ENCODE data around the gene POMP.
A peak's percentile ranks its signal among the peaks of the same experiment; 100 is the strongest.

Gene POMP, protein sequence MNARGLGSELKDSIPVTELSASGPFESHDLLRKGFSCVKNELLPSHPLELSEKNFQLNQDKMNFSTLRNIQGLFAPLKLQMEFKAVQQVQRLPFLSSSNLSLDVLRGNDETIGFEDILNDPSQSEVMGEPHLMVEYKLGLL

DNA sequence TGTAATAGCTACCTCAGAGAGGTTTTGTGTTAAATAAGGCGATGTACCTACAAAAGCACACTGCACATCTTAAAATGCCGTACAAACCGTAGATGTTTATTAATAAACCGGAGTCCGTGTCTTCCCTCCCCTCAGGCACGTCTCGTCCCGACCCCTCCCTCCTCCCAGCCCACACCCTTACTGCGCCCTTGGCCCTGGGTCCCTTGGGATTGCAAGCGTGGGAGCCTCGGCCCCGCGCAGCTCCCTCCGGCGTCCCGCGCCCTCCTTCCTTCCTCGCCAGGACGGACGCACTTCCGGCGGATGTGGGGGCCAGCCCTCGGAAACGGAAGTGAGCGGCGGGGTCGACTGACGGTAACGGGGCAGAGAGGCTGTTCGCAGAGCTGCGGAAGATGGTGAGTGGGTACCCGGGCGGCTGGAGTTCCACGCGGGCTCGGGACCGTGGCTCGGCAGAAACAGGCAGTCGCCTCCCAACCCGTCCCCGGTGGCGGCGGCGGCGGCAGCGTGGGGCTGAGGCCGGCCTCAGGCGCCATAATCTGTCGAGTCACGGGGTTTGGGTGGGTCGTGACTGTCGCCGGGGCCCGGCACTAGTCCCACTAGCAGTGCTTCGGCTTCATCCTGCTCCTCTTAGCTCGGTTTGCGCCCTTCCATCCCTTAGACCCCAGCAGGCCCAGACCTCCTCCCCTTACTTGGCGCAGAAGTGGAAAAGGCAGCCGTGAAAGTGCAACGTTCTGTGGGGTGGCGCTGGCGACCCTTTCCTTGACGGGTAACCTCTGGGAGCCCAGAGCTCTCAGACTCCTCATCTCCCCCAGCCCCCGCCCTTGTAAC, at the start of gene POMP:
TSS of gene POMP (plus strand) at position 335 of the 825 bp plus-strand sequence. CDS start at position 390, 55 bp downstream.
- peak within 1 kb of the TSS; percentile 93 to 98 for H3K9ac ChIP-seq (ENCODE audit: low read length in 2 of 2)
- no peaks in the 10 kb centered on the region for H3K9me3 ChIP-seq (ENCODE audit: control insufficient read depth in 2 of 2, low read length in 2 of 2)

GRCh38 chr13:28609381-28609780, 49.5 kb upstream of the POMP start:
- H3K27ac ChIP-seq (ENCODE audit: low read length) = no peak overlapping the region
- no peak overlapping the region for H3K4me3 ChIP-seq (ENCODE audit: low read length in 2 of 2)
- no peak overlapping the region for H3K9ac ChIP-seq (ENCODE audit: low read length in 2 of 2)
- H3K36me3 ChIP-seq (ENCODE audit: control insufficient read depth in 2 of 2, insufficient read depth in 2 of 2, low read length in 2 of 2) = no peaks in the 10 kb centered on the region
- no peaks in the 10 kb centered on the region for H3K9me3 ChIP-seq (ENCODE audit: control insufficient read depth in 2 of 2, low read length in 2 of 2)
- no peaks in the 10 kb centered on the region for H3K27me3 ChIP-seq (ENCODE audit: control insufficient read depth in 1 of 2, insufficient read depth in 2 of 2, low read length in 2 of 2)
- no peaks in the 10 kb centered on the region for H3K4me1 ChIP-seq (ENCODE audit: control insufficient read depth, insufficient read depth, low read length)

More for the DNA sequence above, at the start of gene POMP:
- H3K27ac ChIP-seq (ENCODE audit: low read length) = peak within 1 kb of the TSS; percentile 81
- peaks cover 20% of the 10 kb centered on the region for H3K4me1 ChIP-seq (ENCODE audit: control insufficient read depth, insufficient read depth, low read length)
- no peaks in the 10 kb centered on the region for H3K27me3 ChIP-seq (ENCODE audit: control insufficient read depth in 1 of 2, insufficient read depth in 2 of 2, low read length in 2 of 2)
- H3K36me3 ChIP-seq (ENCODE audit: control insufficient read depth in 2 of 2, insufficient read depth in 2 of 2, low read length in 2 of 2) = peaks cover 0 to 7% of the 10 kb centered on the region in 2 donors
- peak within 1 kb of the TSS; percentile 92 to 98 for H3K4me3 ChIP-seq (ENCODE audit: low read length in 2 of 2)

- no peaks in the 10 kb centered on the region for H3K4me1 ChIP-seq (ENCODE audit: control insufficient read depth, insufficient read depth, low read length)
- no peaks in the 10 kb centered on the region for H3K27me3 ChIP-seq (ENCODE audit: control insufficient read depth in 1 of 2, insufficient read depth in 2 of 2, low read length in 2 of 2)
These were observed 49.0 kb upstream of the POMP start for GRCh38 chr13:28609926-28610325.

GRCh38 chr13:28610996-28611395, 47.9 kb upstream of the POMP start:
- H3K9ac ChIP-seq (ENCODE audit: low read length in 2 of 2) = no peak overlapping the region
- H3K4me3 ChIP-seq (ENCODE audit: low read length in 2 of 2) = no peak overlapping the region
- H3K9me3 ChIP-seq (ENCODE audit: control insufficient read depth in 2 of 2, low read length in 2 of 2) = no peaks in the 10 kb centered on the region
- H3K27ac ChIP-seq (ENCODE audit: low read length) = no peak overlapping the region
- no peaks in the 10 kb centered on the region for H3K27me3 ChIP-seq (ENCODE audit: control insufficient read depth in 1 of 2, insufficient read depth in 2 of 2, low read length in 2 of 2)
- no peaks in the 10 kb centered on the region for H3K4me1 ChIP-seq (ENCODE audit: control insufficient read depth, insufficient read depth, low read length)
- H3K36me3 ChIP-seq (ENCODE audit: control insufficient read depth in 2 of 2, insufficient read depth in 2 of 2, low read length in 2 of 2) = no peaks in the 10 kb centered on the region

More at GRCh38 chr13:28609926-28610325, 49.0 kb upstream of the POMP start:
- H3K36me3 ChIP-seq (ENCODE audit: control insufficient read depth in 2 of 2, insufficient read depth in 2 of 2, low read length in 2 of 2) = no peaks in the 10 kb centered on the region
- no peaks in the 10 kb centered on the region for H3K9me3 ChIP-seq (ENCODE audit: control insufficient read depth in 2 of 2, low read length in 2 of 2)
- no peak overlapping the region for H3K27ac ChIP-seq (ENCODE audit: low read length)
- no peak overlapping the region for H3K4me3 ChIP-seq (ENCODE audit: low read length in 2 of 2)
- no peak overlapping the region for H3K9ac ChIP-seq (ENCODE audit: low read length in 2 of 2)

DNA sequence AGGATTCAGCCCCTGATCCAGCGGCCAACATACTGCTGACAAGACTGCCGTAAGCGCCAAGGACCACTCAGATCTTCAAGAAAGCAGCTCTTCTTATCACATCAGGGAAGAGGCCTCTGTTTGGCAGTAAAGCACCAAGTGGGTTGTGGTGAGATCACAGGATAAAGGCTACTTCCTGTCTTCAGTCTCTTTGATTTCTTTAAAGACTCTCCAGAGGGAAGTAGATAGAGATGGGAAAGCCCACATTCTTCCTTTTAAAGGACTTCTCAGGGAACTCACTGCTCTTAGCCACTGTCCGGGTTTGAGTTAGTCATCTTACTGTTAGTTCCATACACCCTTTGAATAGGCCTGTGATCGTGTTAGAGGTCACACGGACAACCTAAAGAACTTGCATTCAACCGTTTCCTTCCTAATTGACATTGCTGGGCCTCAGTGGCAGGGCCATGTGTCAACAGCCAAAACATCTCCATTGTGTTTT, 47.2 kb upstream of the POMP start:
- Histone ChIP-seq H3K9me3 (ENCODE audit: control insufficient read depth in 2 of 2, low read length in 2 of 2) (no peaks in the 10 kb centered on the region), H3K4me3 (ENCODE audit: low read length in 2 of 2) (no peak overlapping the region), H3K27ac (ENCODE audit: low read length) (no peak overlapping the region), H3K36me3 (ENCODE audit: control insufficient read depth in 2 of 2, insufficient read depth in 2 of 2, low read length in 2 of 2) (no peaks in the 10 kb centered on the region), H3K27me3 (ENCODE audit: control insufficient read depth in 1 of 2, insufficient read depth in 2 of 2, low read length in 2 of 2) (no peaks in the 10 kb centered on the region), H3K4me1 (ENCODE audit: control insufficient read depth, insufficient read depth, low read length) (no peaks in the 10 kb centered on the region), H3K9ac (ENCODE audit: low read length in 2 of 2) (no peak overlapping the region)

DNA sequence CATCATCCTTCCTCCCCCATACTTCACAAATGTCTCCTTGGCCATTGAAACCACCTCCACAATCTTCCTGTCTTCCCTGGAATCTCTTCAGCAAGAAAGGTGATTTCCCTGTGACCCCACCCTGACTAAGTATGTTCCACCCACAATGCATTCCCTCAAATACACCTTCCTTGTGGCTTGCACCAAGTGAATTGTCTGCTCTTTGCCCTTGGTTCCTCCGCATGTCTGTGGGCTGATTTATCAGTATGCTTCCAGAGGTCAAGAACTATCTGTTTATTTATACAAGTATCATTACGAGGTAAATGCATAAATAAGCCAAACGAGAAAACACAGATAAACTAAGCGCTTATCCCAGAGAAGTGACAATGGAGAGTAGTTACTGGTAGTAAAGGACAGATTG, 45.4 kb upstream of the POMP start:
- H3K4me3 ChIP-seq (ENCODE audit: low read length in 2 of 2) = no peak overlapping the region
- no peaks in the 10 kb centered on the region for H3K36me3 ChIP-seq (ENCODE audit: control insufficient read depth in 2 of 2, insufficient read depth in 2 of 2, low read length in 2 of 2)
- no peaks in the 10 kb centered on the region for H3K4me1 ChIP-seq (ENCODE audit: control insufficient read depth, insufficient read depth, low read length)
- no peak overlapping the region for H3K9ac ChIP-seq (ENCODE audit: low read length in 2 of 2)
- H3K27me3 ChIP-seq (ENCODE audit: control insufficient read depth in 1 of 2, insufficient read depth in 2 of 2, low read length in 2 of 2) = no peaks in the 10 kb centered on the region
- no peak overlapping the region for H3K27ac ChIP-seq (ENCODE audit: low read length)
- no peaks in the 10 kb centered on the region for H3K9me3 ChIP-seq (ENCODE audit: control insufficient read depth in 2 of 2, low read length in 2 of 2)

DNA sequence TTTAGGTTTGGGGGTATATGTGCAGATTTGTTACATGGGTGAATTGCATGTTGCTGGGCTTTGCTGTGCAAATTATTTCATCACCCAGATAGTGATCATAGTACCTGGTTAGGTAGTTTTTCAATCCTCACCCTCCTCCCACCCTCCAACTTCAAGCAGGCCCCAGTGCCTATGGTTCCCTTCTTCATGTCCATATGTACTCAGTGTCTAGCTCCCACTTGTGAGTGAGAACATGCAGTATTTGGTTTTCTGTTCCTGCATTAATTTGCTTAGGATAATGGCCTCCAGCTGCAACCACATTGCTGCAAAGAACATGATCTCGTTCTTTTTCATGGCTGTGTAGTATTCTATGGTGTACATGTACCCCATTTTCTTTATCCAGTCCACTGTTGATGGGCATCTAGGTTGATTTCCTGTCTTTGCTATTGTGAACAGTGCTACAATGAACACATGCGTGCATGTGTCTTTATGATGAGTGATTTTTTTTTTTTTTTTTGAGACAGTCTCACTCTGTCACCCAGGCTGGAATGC, 42.9 kb upstream of the POMP start:
- Histone ChIP-seq H3K27me3 (ENCODE audit: control insufficient read depth in 1 of 2, insufficient read depth in 2 of 2, low read length in 2 of 2) (no peaks in the 10 kb centered on the region), H3K9ac (ENCODE audit: low read length in 2 of 2) (no peak overlapping the region), H3K27ac (ENCODE audit: low read length) (no peak overlapping the region), H3K4me3 (ENCODE audit: low read length in 2 of 2) (no peak overlapping the region), H3K4me1 (ENCODE audit: control insufficient read depth, insufficient read depth, low read length) (no peaks in the 10 kb centered on the region), H3K36me3 (ENCODE audit: control insufficient read depth in 2 of 2, insufficient read depth in 2 of 2, low read length in 2 of 2) (no peaks in the 10 kb centered on the region), H3K9me3 (ENCODE audit: control insufficient read depth in 2 of 2, low read length in 2 of 2) (no peaks in the 10 kb centered on the region)

DNA sequence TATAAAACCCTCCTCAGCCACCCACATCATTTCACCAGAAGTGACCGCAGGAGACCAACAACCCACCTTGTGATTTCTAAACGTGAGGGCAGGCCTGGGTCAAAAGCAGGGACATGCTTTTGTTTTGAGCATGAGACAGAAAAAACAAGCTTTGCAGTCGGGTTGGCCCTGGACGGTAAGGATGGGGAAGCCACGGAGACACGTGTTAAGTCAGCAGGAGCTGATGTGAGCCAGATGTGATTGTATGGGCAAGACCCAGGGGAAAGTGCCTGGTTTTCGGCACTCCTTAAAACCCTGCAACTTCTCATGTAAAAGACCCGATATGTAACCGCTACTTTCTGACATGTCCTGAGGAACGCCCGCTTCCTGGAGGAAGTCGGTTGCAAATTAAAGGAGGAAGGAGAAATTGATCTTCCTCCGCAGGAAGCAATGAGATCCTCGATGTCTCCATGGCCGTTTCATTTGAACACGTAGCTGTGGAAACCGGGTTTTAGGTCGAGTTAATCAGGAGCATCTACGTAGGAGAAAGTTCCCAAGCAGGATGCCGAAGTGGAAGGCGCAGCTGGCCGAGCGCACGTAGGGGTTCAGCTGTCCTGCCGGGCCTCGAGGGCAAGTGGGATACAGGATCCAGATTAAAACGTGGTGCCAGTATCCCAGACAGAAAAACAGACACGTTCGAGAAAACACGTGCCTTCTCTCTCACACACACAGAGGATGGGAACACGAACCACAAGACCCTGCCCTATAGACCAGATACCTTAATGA, 40.5 kb upstream of the POMP start:
- no peak overlapping the region for H3K27ac ChIP-seq (ENCODE audit: low read length)
- peaks cover 0 to 3% of the 10 kb centered on the region in 2 donors for H3K27me3 ChIP-seq (ENCODE audit: control insufficient read depth in 1 of 2, insufficient read depth in 2 of 2, low read length in 2 of 2)
- H3K9me3 ChIP-seq (ENCODE audit: control insufficient read depth in 2 of 2, low read length in 2 of 2) = no peaks in the 10 kb centered on the region
- no peak overlapping the region for H3K9ac ChIP-seq (ENCODE audit: low read length in 2 of 2)
- H3K4me1 ChIP-seq (ENCODE audit: control insufficient read depth, insufficient read depth, low read length) = no peaks in the 10 kb centered on the region
- no peak overlapping the region for H3K4me3 ChIP-seq (ENCODE audit: low read length in 2 of 2)
- H3K36me3 ChIP-seq (ENCODE audit: control insufficient read depth in 2 of 2, insufficient read depth in 2 of 2, low read length in 2 of 2) = no peaks in the 10 kb centered on the region

DNA sequence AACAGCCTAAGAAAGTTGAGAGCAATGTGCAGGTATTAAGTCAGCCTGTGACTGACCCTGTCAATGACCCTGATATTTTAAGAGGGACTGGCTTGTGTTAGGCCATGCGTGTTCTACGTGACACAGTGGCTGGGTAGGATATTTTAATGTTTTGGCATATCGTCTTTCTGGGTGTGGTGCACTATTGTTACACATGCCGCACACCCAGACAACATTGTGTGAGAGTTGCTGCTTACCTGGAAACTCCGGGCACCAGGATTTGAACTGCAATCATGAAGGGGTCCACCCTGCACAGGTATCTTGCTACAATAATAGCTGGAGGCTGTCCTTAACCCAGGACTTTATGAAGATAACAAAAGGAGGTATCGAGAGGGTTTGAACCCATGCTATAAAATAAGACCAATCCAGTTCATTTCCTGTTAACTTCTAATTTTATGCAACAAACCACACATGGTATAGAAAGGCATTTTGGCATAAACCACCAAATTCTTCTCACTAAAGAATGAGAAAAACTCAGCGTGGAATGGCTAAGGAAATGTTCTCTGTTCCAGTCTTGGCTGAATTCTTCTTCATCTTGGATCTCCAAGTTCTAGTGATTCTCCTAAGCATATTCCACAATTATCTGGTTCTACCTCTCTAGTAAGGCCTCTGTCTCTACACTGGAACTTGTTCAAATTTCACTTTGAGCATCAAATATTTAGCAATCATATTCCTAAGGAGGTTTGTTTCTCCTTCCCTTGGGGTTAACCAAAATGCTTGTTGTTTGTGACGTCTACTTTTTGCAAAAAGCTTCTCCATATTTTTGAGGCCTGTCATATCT, 38.7 kb upstream of the POMP start:
- H3K9me3 ChIP-seq (ENCODE audit: control insufficient read depth in 2 of 2, low read length in 2 of 2) = no peaks in the 10 kb centered on the region
- no peaks in the 10 kb centered on the region for H3K36me3 ChIP-seq (ENCODE audit: control insufficient read depth in 2 of 2, insufficient read depth in 2 of 2, low read length in 2 of 2)
- no peaks in the 10 kb centered on the region for H3K4me1 ChIP-seq (ENCODE audit: control insufficient read depth, insufficient read depth, low read length)
- no peak overlapping the region for H3K9ac ChIP-seq (ENCODE audit: low read length in 2 of 2)
- H3K27me3 ChIP-seq (ENCODE audit: control insufficient read depth in 1 of 2, insufficient read depth in 2 of 2, low read length in 2 of 2) = peaks cover 0 to 3% of the 10 kb centered on the region in 2 donors
- H3K4me3 ChIP-seq (ENCODE audit: low read length in 2 of 2) = no peak overlapping the region
- H3K27ac ChIP-seq (ENCODE audit: low read length) = no peak overlapping the region

DNA sequence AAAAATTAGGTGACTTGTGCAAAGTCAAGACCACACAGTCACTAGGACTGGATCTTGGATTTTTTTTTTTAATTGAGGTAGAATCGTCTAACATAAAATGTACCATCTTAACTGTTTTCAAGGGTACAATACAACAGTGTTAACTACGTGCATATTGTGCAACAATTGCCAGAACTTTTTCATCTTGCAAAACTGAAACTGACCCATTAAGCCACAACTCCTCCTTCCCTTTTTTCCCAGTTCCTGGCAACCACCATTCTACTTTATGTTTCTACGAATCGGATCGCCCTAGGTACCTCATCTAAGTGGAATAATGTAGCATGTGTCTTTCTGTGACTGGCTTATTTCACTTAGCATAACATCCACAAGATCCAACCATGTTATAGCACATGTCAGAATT, 37.5 kb upstream of the POMP start:
- Histone ChIP-seq H3K27me3 (ENCODE audit: control insufficient read depth in 1 of 2, insufficient read depth in 2 of 2, low read length in 2 of 2) (peaks cover 0 to 3% of the 10 kb centered on the region in 2 donors), H3K4me3 (ENCODE audit: low read length in 2 of 2) (no peak overlapping the region), H3K36me3 (ENCODE audit: control insufficient read depth in 2 of 2, insufficient read depth in 2 of 2, low read length in 2 of 2) (no peaks in the 10 kb centered on the region), H3K9me3 (ENCODE audit: control insufficient read depth in 2 of 2, low read length in 2 of 2) (no peaks in the 10 kb centered on the region), H3K4me1 (ENCODE audit: control insufficient read depth, insufficient read depth, low read length) (no peaks in the 10 kb centered on the region), H3K9ac (ENCODE audit: low read length in 2 of 2) (no peak overlapping the region), H3K27ac (ENCODE audit: low read length) (no peak overlapping the region)
